Hematopoietic multipotent progenitor cell treated with erythropoietin and hydrocortisone succinate and interleukin-3 and kit ligand, for 6 days (in vitro differentiated cells): ENCODE results near the gene ISM1.

Experiments used
- DNase-seq: peaks from one replicate; pipeline ENCODE4 v3.0.0-alpha.2; 2015

Gene ISM1

DNA sequence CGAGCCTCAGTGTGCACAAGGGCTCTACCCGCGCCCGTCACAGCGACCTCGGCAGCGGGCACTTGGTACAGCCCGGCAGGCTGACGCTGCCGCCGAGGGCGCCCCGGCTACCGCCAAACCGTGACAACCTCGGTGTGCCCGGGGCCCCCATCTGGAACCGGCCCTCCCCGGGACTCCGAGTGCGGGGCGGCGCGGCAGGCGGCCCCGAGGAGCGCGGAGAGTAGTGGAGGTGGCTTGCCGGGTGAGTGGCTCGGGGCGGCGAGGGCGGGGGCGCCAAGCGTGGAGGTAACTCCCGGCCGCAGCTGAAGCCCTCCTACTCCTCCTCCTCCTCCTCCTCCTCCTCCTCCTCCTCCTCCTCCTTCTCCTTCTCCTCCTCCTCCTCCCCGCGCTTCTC lies at the start of gene ISM1:
ISM1 (plus strand) TSS at position 371 of the 394 bp plus-strand sequence. CDS start 503 bp downstream, outside the sequence.
- DNase-seq, result peak; percentile 24

- DNase-seq, result no peak
Observed at GRCh38 chr20:13173201-13173600, 47.9 kb upstream of the ISM1 start.

DNA sequence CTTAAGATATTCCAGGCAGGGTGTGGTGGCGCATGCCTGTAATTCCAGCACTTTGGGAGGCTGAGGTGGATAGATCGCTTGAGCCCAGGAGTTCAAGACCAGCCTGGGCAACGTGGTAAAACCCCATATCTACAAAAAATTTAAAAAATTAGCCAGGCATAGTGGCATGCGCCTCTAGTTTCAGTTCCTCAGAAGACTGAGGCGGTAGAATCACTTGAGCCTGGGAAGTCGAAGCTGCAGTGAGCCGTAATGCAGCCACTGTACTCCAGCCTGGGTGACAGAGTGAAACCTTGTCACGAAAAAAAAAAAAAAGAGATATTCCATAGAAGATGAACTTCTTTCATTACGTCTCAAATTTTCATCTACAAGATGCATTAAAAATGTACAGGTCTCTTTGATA lies 46.7 kb upstream of the ISM1 start:
- no peak for DNase-seq

DNA sequence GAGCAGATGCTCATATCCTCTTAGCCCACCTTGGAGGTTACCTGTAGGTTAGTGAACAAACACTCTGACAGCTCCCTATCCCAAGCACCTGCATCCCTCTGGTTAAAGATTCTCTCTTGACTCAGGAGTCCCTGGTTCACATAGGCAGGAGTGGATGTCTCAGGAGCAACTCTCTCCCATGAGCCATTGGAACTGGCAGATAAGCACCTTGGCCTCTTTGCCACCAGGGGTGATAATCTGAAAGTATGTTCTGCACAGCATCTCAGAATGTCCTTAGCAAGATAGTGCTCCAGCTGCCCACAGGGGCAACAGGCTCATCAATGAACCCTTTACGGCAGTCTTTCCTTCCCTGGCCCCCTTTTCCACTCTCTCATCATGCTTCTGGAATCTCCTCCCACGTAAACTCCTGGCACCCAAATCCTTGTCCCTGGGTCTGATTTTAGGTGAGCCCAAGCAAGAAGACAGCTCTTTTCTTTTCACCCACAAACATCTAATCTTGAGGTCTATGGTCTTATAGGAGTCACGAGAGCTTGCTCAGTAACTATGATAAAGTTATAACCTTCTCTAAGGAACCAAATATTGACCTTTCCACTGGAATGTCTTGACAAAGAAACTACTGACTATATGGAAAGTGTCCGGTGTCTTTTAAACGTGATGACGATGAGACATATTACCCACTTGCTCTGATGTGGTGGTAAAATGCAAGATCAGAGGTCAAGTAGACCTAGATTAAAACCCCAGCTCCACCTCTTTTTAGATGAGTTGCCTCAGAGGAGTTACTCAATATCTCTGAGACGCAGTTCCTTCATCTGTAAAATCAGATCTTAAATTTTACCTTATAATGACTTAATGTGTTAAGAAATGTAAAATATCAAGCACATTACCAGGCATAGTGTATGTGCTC lies 39.8 kb upstream of the ISM1 start:
- DNase-seq, result peak; percentile 9

GRCh38 chr20:13183005-13183404 lies 38.1 kb upstream of the ISM1 start:
- DNase-seq, result no peak

DNA sequence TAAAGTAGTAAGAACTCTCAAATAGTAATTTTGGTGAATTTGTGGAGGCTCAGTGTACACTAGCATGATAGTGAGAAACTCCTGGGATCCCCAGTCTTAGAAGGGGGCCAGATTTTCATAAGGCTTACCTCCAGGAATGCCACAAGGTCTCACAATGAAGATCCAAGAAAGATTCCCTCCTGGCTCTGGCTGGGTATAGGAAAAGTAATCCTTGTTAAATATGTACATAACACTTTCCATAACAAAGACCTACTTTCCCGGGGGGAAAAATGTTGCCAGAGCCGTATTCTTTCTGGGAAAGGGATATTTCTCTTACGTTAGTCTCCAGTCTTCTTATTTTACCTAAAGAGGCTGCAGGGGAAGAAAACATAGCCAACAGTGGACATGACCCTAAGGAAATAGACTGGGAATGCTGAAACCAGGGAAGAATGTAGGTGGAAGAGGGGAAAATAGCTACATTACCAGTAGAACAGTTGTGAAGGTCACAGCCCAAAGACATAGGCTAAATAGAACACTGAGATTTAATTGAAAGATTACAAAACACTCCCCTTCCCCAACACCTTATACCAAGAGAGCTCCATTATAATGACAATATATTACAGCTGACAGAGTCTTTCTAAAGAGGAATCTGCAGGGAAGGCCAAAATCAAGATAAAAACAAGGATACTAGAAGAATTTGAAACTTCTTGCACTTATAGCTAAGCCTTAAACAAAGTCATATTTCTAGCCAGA lies 34.9 kb upstream of the ISM1 start:
- no peak for DNase-seq

DNA sequence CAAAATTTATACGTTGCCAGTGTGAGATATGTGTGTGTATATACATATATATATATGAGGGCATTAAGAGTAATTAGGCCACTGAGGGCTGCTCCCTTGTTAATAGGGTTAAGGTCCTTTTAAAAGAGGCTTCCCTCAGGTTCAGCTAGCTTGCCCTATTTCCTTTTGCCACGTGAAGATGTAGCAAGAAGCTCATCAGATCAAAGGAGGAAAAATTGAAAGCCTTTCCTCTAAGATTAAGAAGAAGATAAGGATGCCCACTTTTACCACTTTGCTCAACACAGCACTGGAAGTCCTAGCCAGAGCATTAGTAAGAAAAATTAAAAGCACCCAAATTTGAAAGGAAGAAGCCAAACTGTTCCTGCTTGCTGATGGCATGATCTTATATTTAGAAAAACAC lies 33.2 kb upstream of the ISM1 start:
- no peak for DNase-seq

GRCh38 chr20:13199279-13199678 lies 21.8 kb upstream of the ISM1 start:
- DNase-seq, result no peak

- DNase-seq, result no peak
Observed at GRCh38 chr20:13200767-13201500, 20.1 kb upstream of the ISM1 start.

DNA sequence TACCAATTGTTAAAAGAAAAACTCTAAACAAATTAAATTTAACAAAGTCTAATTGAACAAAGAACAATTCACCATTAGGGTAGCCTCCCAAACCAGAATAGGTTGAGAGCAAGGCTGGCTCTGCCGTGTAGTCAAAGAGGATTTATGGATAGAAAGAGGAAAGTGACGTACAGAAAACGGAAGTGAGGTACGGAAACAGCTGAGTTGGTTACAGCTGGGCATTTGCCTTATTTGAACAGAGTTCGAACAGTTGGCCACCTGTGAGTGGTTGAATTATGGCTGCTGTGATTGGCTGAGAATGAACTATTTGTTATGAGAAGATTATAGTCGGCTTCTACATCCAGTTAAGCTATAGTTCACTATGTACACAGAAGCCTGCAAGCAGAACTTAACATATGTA lies 18.5 kb upstream of the ISM1 start:
- peak; percentile 13 for DNase-seq

GRCh38 chr20:13205425-13205824 lies 15.6 kb upstream of the ISM1 start:
- no peak for DNase-seq

GRCh38 chr20:13205848-13206434 lies 15.1 kb upstream of the ISM1 start:
- no peak for DNase-seq

DNA sequence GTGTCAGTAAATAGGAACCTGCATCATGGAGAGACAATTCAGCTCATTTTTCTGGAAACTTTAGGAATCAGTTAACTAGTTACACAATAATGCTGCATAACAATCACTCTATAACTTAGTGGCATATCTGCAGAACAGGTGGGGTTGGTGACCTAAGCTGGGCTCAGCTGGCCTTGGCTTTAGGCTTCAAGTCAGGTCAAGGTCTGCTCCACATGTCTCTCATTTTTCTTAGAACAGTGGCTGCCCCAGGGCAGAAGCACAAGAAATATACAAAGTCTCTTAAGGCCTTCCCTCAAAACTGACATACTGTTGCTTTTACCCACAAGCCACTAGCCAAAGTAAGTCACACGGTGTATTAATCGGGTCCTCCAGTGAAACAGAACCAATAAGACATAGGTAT lies 14.1 kb upstream of the ISM1 start:
- DNase-seq, result no peak

GRCh38 chr20:13211956-13212618 lies 9.0 kb upstream of the ISM1 start:
- DNase-seq, result no peak

DNA sequence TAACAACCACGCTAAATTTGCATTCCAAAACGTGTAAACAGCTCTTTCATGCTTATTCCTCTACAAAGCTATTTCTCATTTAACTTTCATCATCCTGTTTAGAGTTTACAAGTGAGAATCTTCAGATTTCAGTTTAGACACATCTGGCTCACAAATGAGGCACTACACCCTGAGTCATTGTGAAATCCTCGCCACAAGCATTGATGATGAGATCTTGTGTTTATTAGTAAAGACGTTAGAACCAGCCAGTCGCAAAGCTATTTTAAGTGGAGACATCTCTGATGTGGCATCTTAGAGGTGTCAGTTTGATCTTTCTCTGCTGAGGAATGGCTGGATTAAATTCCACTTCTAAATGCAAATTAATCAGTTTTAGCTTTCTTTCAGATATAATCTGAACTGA lies 8.3 kb upstream of the ISM1 start:
- DNase-seq, result no peak

DNA sequence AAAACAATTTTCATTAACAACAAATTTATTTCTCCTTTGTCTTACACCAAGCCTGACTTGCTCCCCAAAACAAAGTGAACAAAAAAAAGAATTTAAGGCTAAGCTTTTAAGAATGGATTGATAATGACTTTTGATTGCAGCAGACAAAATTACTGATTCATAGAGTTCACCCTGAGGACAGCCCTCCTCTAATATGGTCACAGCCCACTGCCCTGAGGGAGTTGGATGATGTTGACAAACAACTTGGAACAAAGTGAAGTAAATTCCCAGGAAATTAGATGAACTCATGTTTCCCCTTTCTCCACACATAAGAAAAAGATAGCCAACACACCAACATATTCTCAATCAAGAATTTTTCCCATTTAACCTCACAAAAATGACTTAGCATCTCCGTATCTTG lies 7.7 kb upstream of the ISM1 start:
- DNase-seq, result no peak

DNA sequence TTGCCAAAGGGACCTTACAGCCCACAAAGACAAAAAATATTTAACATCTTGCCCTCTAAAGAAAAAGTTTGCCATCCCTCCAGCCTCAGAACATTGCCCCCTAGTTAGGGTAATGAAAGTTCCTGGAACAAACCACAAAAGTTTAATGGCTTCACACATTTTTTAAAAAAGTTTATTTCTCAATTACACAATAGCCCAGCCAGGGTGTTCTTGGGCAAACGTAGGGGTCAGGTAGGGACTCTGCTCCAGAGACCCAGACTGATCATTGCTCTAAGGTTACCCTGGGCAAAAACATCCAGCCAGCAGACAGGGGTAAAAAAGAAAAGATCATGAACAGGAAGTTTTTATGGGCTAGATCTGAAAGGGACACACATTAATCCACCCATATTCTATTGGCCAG lies 4.5 kb upstream of the ISM1 start:
- DNase-seq, result no peak

- peak; percentile 5 for DNase-seq
Observed at GRCh38 chr20:13219327-13220193, 1.5 kb upstream of the ISM1 start.

GRCh38 chr20:13220194-13220903 lies 725 bp upstream of the ISM1 start:
- DNase-seq, result peak; percentile 36

GRCh38 chr20:13221313-13221672 lies 219 bp downstream of the ISM1 start:
- no peak for DNase-seq
